ENCODE data around the gene EPB41L4A. TPM values are rescaled to one million over a fixed set of nuclear protein-coding genes. Genes with fewer than 3 reads are reported as not detected.

The EPB41L4A gene
- total RNA-seq, 1 donor from 2014 or later, result 21.4 TPM

- peak overlapping the region; percentile 85 to 88 (median 86) for H3K4me3 ChIP-seq (ENCODE audit: low read length in 3 of 3)
- peaks cover 13 to 35% (median 19%) of the 10 kb centered on the region in 3 donors for H3K27me3 ChIP-seq (ENCODE audit: control insufficient read depth in 3 of 3, insufficient read depth in 3 of 3, low read length in 3 of 3)
- H3K27ac ChIP-seq (ENCODE audit: low read depth, low read length), result peak overlapping the region; percentile 46
- H3K36me3 ChIP-seq (ENCODE audit: control insufficient read depth in 3 of 3, insufficient read depth in 3 of 3, low read length in 3 of 3), result no peaks in the 10 kb centered on the region
- no peaks in the 10 kb centered on the region for H3K9me3 ChIP-seq (ENCODE audit: control insufficient read depth in 3 of 3, low read length in 3 of 3)
- peak overlapping the region; percentile 48 to 70 (median 64) for H3K9ac ChIP-seq (ENCODE audit: low read depth in 1 of 3, low read length in 3 of 3)
- peaks cover 3 to 19% (median 3%) of the 10 kb centered on the region in 3 donors for H3K4me1 ChIP-seq (ENCODE audit: control insufficient read depth in 3 of 3, insufficient read depth in 3 of 3, low read length in 3 of 3)
Measured at GRCh38 chr5:112419986-112420864, 1.1 kb upstream of the EPB41L4A start.

DNA sequence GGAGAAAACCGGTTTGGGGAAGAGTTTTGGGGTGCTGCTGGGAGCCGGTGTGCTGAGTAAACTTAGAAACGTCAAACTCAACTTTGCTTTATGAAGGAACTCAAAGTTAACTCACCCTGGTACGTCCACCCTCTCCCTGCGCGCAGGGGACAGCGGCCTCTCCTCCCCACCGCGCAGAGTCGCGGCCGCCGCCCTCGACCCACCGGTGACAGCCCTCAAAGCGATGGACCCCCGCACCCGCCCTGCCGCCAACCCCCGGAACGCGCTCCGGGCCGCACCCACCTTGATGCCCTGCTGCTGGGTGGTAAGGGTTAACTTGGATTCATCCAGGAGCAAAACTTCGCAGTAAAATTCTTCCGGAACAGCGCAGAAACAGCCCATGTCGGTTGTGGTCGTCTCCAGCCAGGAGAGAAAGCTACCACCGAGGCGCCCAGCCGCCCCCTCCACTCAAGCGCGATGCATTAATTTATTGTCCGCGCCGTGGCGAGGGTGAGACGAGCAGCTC lies 366 bp downstream of the EPB41L4A start:
- no peaks in the 10 kb centered on the region for H3K9me3 ChIP-seq (ENCODE audit: control insufficient read depth in 3 of 3, low read length in 3 of 3)
- H3K4me3 ChIP-seq (ENCODE audit: low read length in 3 of 3), result peak overlapping the region; percentile 71 to 86 (median 85)
- no peaks in the 10 kb centered on the region for H3K36me3 ChIP-seq (ENCODE audit: control insufficient read depth in 3 of 3, insufficient read depth in 3 of 3, low read length in 3 of 3)
- H3K27ac ChIP-seq (ENCODE audit: low read depth, low read length), result peak overlapping the region; percentile 46
- H3K27me3 ChIP-seq (ENCODE audit: control insufficient read depth in 3 of 3, insufficient read depth in 3 of 3, low read length in 3 of 3), result peaks cover 13 to 35% (median 20%) of the 10 kb centered on the region in 3 donors
- peaks cover 3 to 19% (median 3%) of the 10 kb centered on the region in 3 donors for H3K4me1 ChIP-seq (ENCODE audit: control insufficient read depth in 3 of 3, insufficient read depth in 3 of 3, low read length in 3 of 3)
- H3K9ac ChIP-seq (ENCODE audit: low read depth in 1 of 3, low read length in 3 of 3), result peak overlapping the region; percentile 61 to 70 (median 64)

DNA sequence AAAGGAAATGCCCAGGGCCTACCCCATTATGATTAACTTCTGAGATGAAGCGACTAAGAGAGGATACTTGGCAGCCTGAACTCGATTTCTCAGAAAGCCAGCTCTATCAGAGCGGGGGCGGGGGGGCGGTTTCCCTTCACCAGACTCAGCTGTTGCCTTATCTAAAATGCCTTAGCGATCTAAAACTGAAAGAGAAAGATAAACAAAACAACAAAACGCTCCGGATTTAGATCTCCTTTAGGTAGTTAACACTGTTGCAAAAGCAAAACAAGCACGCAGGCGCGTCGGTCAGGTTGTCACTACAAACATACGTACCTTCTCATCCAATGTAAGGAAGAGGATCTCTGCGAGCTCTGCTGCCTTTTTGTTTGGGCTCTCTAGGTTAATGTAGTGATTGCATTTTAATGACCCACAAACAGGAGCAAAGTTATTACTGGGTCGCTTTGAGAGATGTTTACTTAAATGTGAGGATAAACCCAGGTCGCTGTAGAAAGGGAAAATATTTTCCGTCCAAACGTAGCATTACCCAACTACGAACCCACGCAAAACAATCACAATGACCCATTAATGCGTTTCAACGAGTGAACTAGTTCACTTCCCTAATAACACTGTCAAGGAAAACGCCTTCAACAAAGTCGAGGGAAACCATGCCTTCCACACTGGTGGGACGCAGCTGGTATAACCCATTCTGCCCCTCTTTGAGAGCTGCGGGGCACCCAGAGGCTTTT lies 982 bp downstream of the EPB41L4A start:
- peak overlapping the region; percentile 71 to 86 (median 85) for H3K4me3 ChIP-seq (ENCODE audit: low read length in 3 of 3)
- H3K27ac ChIP-seq (ENCODE audit: low read depth, low read length), result peak overlapping the region; percentile 46
- H3K27me3 ChIP-seq (ENCODE audit: control insufficient read depth in 3 of 3, insufficient read depth in 3 of 3, low read length in 3 of 3), result peaks cover 13 to 35% (median 23%) of the 10 kb centered on the region in 3 donors
- peaks cover 3 to 19% (median 3%) of the 10 kb centered on the region in 3 donors for H3K4me1 ChIP-seq (ENCODE audit: control insufficient read depth in 3 of 3, insufficient read depth in 3 of 3, low read length in 3 of 3)
- H3K9me3 ChIP-seq (ENCODE audit: control insufficient read depth in 3 of 3, low read length in 3 of 3), result no peaks in the 10 kb centered on the region
- no peaks in the 10 kb centered on the region for H3K36me3 ChIP-seq (ENCODE audit: control insufficient read depth in 3 of 3, insufficient read depth in 3 of 3, low read length in 3 of 3)
- H3K9ac ChIP-seq (ENCODE audit: low read depth in 1 of 3, low read length in 3 of 3), result peak overlapping the region; percentile 40 to 70 (median 64)

DNA sequence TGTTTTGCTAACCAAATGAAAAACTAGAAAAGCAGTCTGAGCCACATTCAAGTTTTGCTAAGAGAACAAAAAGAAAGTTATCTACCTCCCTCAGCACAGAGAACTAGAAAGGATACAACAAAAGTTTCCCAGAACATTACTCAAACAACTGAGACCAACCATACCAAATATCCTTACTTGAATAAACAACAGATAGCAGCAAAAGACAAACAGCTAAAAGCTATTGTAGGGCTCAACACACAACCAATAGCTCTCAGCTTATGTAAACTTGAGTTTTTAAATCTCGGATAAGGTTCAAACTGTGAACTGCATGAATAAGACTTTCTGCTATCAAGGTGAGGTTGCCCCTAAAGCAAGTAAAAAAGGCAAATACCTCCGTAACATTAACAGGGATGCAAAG lies 3.5 kb downstream of the EPB41L4A start:
- Histone ChIP-seq H3K9ac (ENCODE audit: low read depth in 1 of 3, low read length in 3 of 3) (no peak overlapping the region), H3K4me3 (ENCODE audit: low read length in 3 of 3) (no peak overlapping the region), H3K27me3 (ENCODE audit: control insufficient read depth in 3 of 3, insufficient read depth in 3 of 3, low read length in 3 of 3) (peaks cover 13 to 34% (median 21%) of the 10 kb centered on the region in 3 donors), H3K36me3 (ENCODE audit: control insufficient read depth in 3 of 3, insufficient read depth in 3 of 3, low read length in 3 of 3) (no peaks in the 10 kb centered on the region), H3K9me3 (ENCODE audit: control insufficient read depth in 3 of 3, low read length in 3 of 3) (no peaks in the 10 kb centered on the region), H3K27ac (ENCODE audit: low read depth, low read length) (no peak overlapping the region), H3K4me1 (ENCODE audit: control insufficient read depth in 3 of 3, insufficient read depth in 3 of 3, low read length in 3 of 3) (peaks cover 2 to 17% (median 6%) of the 10 kb centered on the region in 3 donors)

DNA sequence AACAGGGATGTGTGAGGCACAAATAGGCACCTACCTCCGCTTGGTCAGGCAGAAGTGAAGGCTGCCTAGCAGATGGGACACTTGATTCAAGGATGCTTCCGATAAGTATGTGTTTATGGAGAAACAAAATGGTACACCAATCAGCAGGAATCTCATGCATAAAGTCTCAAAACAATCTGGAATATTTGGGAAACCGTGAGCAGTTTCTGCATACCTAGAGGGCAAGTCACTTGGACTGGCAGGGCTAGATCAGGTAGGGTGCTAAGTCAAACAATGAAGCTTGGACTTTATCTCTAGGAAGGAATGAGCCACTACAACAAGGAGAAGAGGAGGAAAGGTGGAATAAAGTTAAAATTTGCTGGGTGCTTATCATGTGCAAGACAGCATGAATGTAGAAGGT lies 5.5 kb downstream of the EPB41L4A start:
- H3K36me3 ChIP-seq (ENCODE audit: control insufficient read depth in 3 of 3, insufficient read depth in 3 of 3, low read length in 3 of 3), result no peaks in the 10 kb centered on the region
- H3K27me3 ChIP-seq (ENCODE audit: control insufficient read depth in 3 of 3, insufficient read depth in 3 of 3, low read length in 3 of 3), result peaks cover 2 to 17% (median 12%) of the 10 kb centered on the region in 3 donors
- H3K9ac ChIP-seq (ENCODE audit: low read depth in 1 of 3, low read length in 3 of 3), result no peak overlapping the region
- peaks cover 0 to 9% (median 3%) of the 10 kb centered on the region in 3 donors for H3K4me1 ChIP-seq (ENCODE audit: control insufficient read depth in 3 of 3, insufficient read depth in 3 of 3, low read length in 3 of 3)
- H3K27ac ChIP-seq (ENCODE audit: low read depth, low read length), result no peak overlapping the region
- no peak overlapping the region for H3K4me3 ChIP-seq (ENCODE audit: low read length in 3 of 3)
- H3K9me3 ChIP-seq (ENCODE audit: control insufficient read depth in 3 of 3, low read length in 3 of 3), result no peaks in the 10 kb centered on the region

DNA sequence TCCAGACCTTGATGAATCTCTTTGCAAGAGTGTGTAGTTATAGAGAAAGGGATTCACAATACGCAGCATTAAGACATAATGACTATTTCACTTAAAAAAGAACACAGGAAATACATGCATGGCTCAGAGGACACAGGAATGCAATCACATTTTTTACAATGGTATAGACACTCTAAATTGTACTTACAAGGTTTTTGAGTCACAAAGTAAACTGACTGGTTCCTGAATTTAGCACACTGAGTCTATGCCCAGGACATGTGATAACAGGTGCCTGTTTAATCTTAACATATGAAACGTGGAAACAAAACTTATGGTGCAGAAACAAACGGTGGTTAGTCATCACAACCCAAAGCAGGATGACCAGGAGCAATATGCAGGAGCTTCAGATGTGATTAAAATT lies 6.7 kb downstream of the EPB41L4A start:
- Histone ChIP-seq H3K27me3 (ENCODE audit: control insufficient read depth in 3 of 3, insufficient read depth in 3 of 3, low read length in 3 of 3) (peaks cover 0 to 7% (median 4%) of the 10 kb centered on the region in 3 donors), H3K4me1 (ENCODE audit: control insufficient read depth in 3 of 3, insufficient read depth in 3 of 3, low read length in 3 of 3) (peaks cover 0 to 3% (median 0%) of the 10 kb centered on the region in 3 donors), H3K36me3 (ENCODE audit: control insufficient read depth in 3 of 3, insufficient read depth in 3 of 3, low read length in 3 of 3) (no peaks in the 10 kb centered on the region), H3K9me3 (ENCODE audit: control insufficient read depth in 3 of 3, low read length in 3 of 3) (no peaks in the 10 kb centered on the region), H3K4me3 (ENCODE audit: low read length in 3 of 3) (no peak overlapping the region), H3K9ac (ENCODE audit: low read depth in 1 of 3, low read length in 3 of 3) (no peak overlapping the region), H3K27ac (ENCODE audit: low read depth, low read length) (no peak overlapping the region)

- no peaks in the 10 kb centered on the region for H3K36me3 ChIP-seq (ENCODE audit: control insufficient read depth in 3 of 3, insufficient read depth in 3 of 3, low read length in 3 of 3)
- H3K4me1 ChIP-seq (ENCODE audit: control insufficient read depth in 3 of 3, insufficient read depth in 3 of 3, low read length in 3 of 3), result peaks cover 0 to 3% (median 0%) of the 10 kb centered on the region in 3 donors
- no peak overlapping the region for H3K4me3 ChIP-seq (ENCODE audit: low read length in 3 of 3)
- H3K9me3 ChIP-seq (ENCODE audit: control insufficient read depth in 3 of 3, low read length in 3 of 3), result no peaks in the 10 kb centered on the region
- no peak overlapping the region for H3K27ac ChIP-seq (ENCODE audit: low read depth, low read length)
- H3K27me3 ChIP-seq (ENCODE audit: control insufficient read depth in 3 of 3, insufficient read depth in 3 of 3, low read length in 3 of 3), result peaks cover 0 to 6% (median 4%) of the 10 kb centered on the region in 3 donors
- no peak overlapping the region for H3K9ac ChIP-seq (ENCODE audit: low read depth in 1 of 3, low read length in 3 of 3)
Measured at GRCh38 chr5:112411903-112412302, 7.2 kb downstream of the EPB41L4A start.

DNA sequence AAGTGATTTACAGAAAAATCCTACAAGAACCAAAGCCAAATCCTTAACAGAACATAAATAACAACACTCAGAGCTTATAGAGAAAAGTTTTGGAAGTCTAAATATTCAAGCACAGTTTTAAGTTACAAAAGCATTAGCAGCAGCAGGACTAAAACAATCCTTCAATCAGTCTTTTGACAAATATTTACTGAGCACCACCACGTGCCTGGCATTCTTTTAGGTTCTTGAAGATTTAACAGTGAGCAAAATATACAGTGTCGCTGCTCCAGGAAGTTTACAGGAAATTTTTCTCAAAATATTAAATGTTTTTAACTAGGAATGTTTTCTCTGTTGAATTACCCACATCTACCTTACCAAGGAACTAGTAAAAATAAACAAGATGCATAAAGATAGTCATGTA lies 11.4 kb downstream of the EPB41L4A start:
- peaks cover 0 to 3% (median 0%) of the 10 kb centered on the region in 3 donors for H3K4me1 ChIP-seq (ENCODE audit: control insufficient read depth in 3 of 3, insufficient read depth in 3 of 3, low read length in 3 of 3)
- H3K36me3 ChIP-seq (ENCODE audit: control insufficient read depth in 3 of 3, insufficient read depth in 3 of 3, low read length in 3 of 3), result no peaks in the 10 kb centered on the region
- no peak overlapping the region for H3K4me3 ChIP-seq (ENCODE audit: low read length in 3 of 3)
- H3K9me3 ChIP-seq (ENCODE audit: control insufficient read depth in 3 of 3, low read length in 3 of 3), result no peaks in the 10 kb centered on the region
- no peak overlapping the region for H3K9ac ChIP-seq (ENCODE audit: low read depth in 1 of 3, low read length in 3 of 3)
- H3K27ac ChIP-seq (ENCODE audit: low read depth, low read length), result no peak overlapping the region
- H3K27me3 ChIP-seq (ENCODE audit: control insufficient read depth in 3 of 3, insufficient read depth in 3 of 3, low read length in 3 of 3), result no peaks in the 10 kb centered on the region

GRCh38 chr5:112407240-112407639 lies 11.8 kb downstream of the EPB41L4A start:
- no peak overlapping the region for H3K9ac ChIP-seq (ENCODE audit: low read depth in 1 of 3, low read length in 3 of 3)
- H3K27me3 ChIP-seq (ENCODE audit: control insufficient read depth in 3 of 3, insufficient read depth in 3 of 3, low read length in 3 of 3), result no peaks in the 10 kb centered on the region
- no peaks in the 10 kb centered on the region for H3K9me3 ChIP-seq (ENCODE audit: control insufficient read depth in 3 of 3, low read length in 3 of 3)
- no peak overlapping the region for H3K4me3 ChIP-seq (ENCODE audit: low read length in 3 of 3)
- H3K4me1 ChIP-seq (ENCODE audit: control insufficient read depth in 3 of 3, insufficient read depth in 3 of 3, low read length in 3 of 3), result peaks cover 0 to 3% (median 0%) of the 10 kb centered on the region in 3 donors
- no peaks in the 10 kb centered on the region for H3K36me3 ChIP-seq (ENCODE audit: control insufficient read depth in 3 of 3, insufficient read depth in 3 of 3, low read length in 3 of 3)
- H3K27ac ChIP-seq (ENCODE audit: low read depth, low read length), result no peak overlapping the region
